Measurements from ENCODE around the gene TRMO. TPM values are rescaled to one million over a fixed set of nuclear protein-coding genes. Genes with fewer than 3 reads are reported as not detected.

The TRMO gene
- total RNA-seq, 1 experiment from 2014 or later = 10.4 TPM

- H3K27ac ChIP-seq (ENCODE audit: low read length) = no peak overlapping the region
- ChIA-PET POLR2A (no interaction called here), CTCF (no interaction called here)
- H3K4me1 ChIP-seq (ENCODE audit: control insufficient read depth, insufficient read depth, low read length) = no peaks in the 10 kb centered on the region
- intact Hi-C loops (cut with micrococcal nuclease; ENCODE audit: unreplicated experiment) (no loop called here), in situ Hi-C loops (cut with HindIII; ENCODE audit: low pct_unique_long_range_greater_than_20kb, low sequenced_read_pairs) (no loop called here)
- no peak for TF ChIP-seq POLR2AphosphoS5 (IDR thresholded peaks at IDR 0.05; ENCODE audit: low read depth, low read length)
- TF ChIP-seq REST (IDR thresholded peaks at IDR 0.05; ENCODE audit: insufficient read depth in 1 of 2, low read depth in 2 of 2, low read length in 1 of 2) = no peak
- no peak for TF ChIP-seq CTCF (IDR thresholded peaks at IDR 0.05)
- no peak for TF ChIP-seq SIN3A (IDR thresholded peaks at IDR 0.05; ENCODE audit: borderline replicate concordance, insufficient read depth, low read depth, low read length)
- TF ChIP-seq TCF7L2 (IDR thresholded peaks at IDR 0.05; ENCODE audit: low read depth, low read length) = no peak
- H3K9me3 ChIP-seq (ENCODE audit: control insufficient read depth, insufficient read depth, low read depth, low read length) = no peaks in the 10 kb centered on the region
- ATAC-seq = no peak
- H3K4me3 ChIP-seq (ENCODE audit: low read depth in 2 of 2, low read length in 2 of 2) = no peak overlapping the region
- no peaks in the 10 kb centered on the region for H3K36me3 ChIP-seq (ENCODE audit: control insufficient read depth, insufficient read depth, low read length)
- no peaks in the 10 kb centered on the region for H3K27me3 ChIP-seq (ENCODE audit: control insufficient read depth, insufficient read depth, low read length)
- no peak for DNase-seq (ENCODE audit: low read depth, low spot score)
- BruUV-seq (replicated peaks) = no TSS peak
Measured at GRCh38 chr9:97857606-97858392, 64.5 kb downstream of the TRMO start.

GRCh38 chr9:97856857-97857605, 65.3 kb downstream of the TRMO start:
- in situ Hi-C loops (cut with HindIII; ENCODE audit: low pct_unique_long_range_greater_than_20kb, low sequenced_read_pairs) (no loop called here), intact Hi-C loops (cut with micrococcal nuclease; ENCODE audit: unreplicated experiment) (no loop called here)
- no peak for TF ChIP-seq REST (IDR thresholded peaks at IDR 0.05; ENCODE audit: insufficient read depth in 1 of 2, low read depth in 2 of 2, low read length in 1 of 2)
- TF ChIP-seq TCF7L2 (IDR thresholded peaks at IDR 0.05; ENCODE audit: low read depth, low read length) = no peak
- no peak for TF ChIP-seq CTCF (IDR thresholded peaks at IDR 0.05)
- no peak for TF ChIP-seq POLR2AphosphoS5 (IDR thresholded peaks at IDR 0.05; ENCODE audit: low read depth, low read length)
- TF ChIP-seq SIN3A (IDR thresholded peaks at IDR 0.05; ENCODE audit: borderline replicate concordance, insufficient read depth, low read depth, low read length) = no peak
- ChIA-PET POLR2A (no interaction called here), CTCF (no interaction called here)
- Histone ChIP-seq H3K36me3 (ENCODE audit: control insufficient read depth, insufficient read depth, low read length) (no peaks in the 10 kb centered on the region), H3K27me3 (ENCODE audit: control insufficient read depth, insufficient read depth, low read length) (no peaks in the 10 kb centered on the region), H3K4me3 (ENCODE audit: low read depth in 2 of 2, low read length in 2 of 2) (no peak overlapping the region), H3K27ac (ENCODE audit: low read length) (no peak overlapping the region), H3K4me1 (ENCODE audit: control insufficient read depth, insufficient read depth, low read length) (no peaks in the 10 kb centered on the region), H3K9me3 (ENCODE audit: control insufficient read depth, insufficient read depth, low read depth, low read length) (no peaks in the 10 kb centered on the region)
- no TSS peak for BruUV-seq (replicated peaks)
- DNase-seq (ENCODE audit: low read depth, low spot score) = no peak
- ATAC-seq = no peak

All from Panc1 (cell line).